HG03354 (cell line): ENCODE results near the gene CABP7.

ENCODE experiments used
- ATAC-seq: cut with Tn5 transposase; IDR thresholded peaks from one replicate; pipeline ENCODE4 v1.9.1; 2021; ENCODE audit warnings: mild to moderate bottlenecking; ENCODE audit not compliant: unreplicated experiment, poor library complexity, severe bottlenecking

Gene CABP7

GRCh38 chr22:29701155-29701999, 18.4 kb upstream of the CABP7 start:
- no peak for ATAC-seq

- ATAC-seq, result no peak
Observed at GRCh38 chr22:29702000-29702930, 17.5 kb upstream of the CABP7 start.

- ATAC-seq, result no peak
Observed at GRCh38 chr22:29702931-29703501, 16.8 kb upstream of the CABP7 start.

- no peak for ATAC-seq
Observed at GRCh38 chr22:29703569-29704195, 16.1 kb upstream of the CABP7 start.

GRCh38 chr22:29704528-29705285, 15.1 kb upstream of the CABP7 start:
- no peak for ATAC-seq

GRCh38 chr22:29705651-29706050, 14.2 kb upstream of the CABP7 start:
- no peak for ATAC-seq

GRCh38 chr22:29706486-29706885, 13.3 kb upstream of the CABP7 start:
- ATAC-seq, result no peak

- ATAC-seq, result no peak
Observed at GRCh38 chr22:29707010-29707409, 12.8 kb upstream of the CABP7 start.

- no peak for ATAC-seq
Observed at GRCh38 chr22:29707471-29707870, 12.3 kb upstream of the CABP7 start.

GRCh38 chr22:29710193-29710592, 9.6 kb upstream of the CABP7 start:
- ATAC-seq, result no peak

- ATAC-seq, result no peak
Observed at GRCh38 chr22:29710922-29711593, 8.7 kb upstream of the CABP7 start.

GRCh38 chr22:29712119-29712518, 7.7 kb upstream of the CABP7 start:
- ATAC-seq, result no peak

GRCh38 chr22:29713156-29713727, 6.6 kb upstream of the CABP7 start:
- ATAC-seq, result no peak

- ATAC-seq, result no peak
Observed at GRCh38 chr22:29715240-29715639, 4.6 kb upstream of the CABP7 start.

- no peak for ATAC-seq
Observed at GRCh38 chr22:29715705-29716104, 4.1 kb upstream of the CABP7 start.

GRCh38 chr22:29716814-29717545, 2.8 kb upstream of the CABP7 start:
- ATAC-seq, result no peak

- no peak for ATAC-seq
Observed at GRCh38 chr22:29717789-29718188, 2.0 kb upstream of the CABP7 start.
